Cardiac muscle cell (in vitro differentiated cells and primary cell): ENCODE results near the gene PMIS2. TPM values are rescaled to one million over a fixed set of nuclear protein-coding genes. Genes with fewer than 3 reads are reported as not detected.

ENCODE experiments used
- DNase-seq, 2 donors: peaks; one replicate each; pipeline versions ENCODE4 v3.0.0 to v3.0.0-alpha.2; 2010 to 2017; ENCODE audit warnings: low read depth in 1 of 2, low spot score in 1 of 2
- H3K27ac ChIP-seq: fragments of 200-600 bp; sonication (generic); 2 replicates; pipeline ENCODE4 v1.5.1; 2016
- H3K27me3 ChIP-seq: fragments of 200-600 bp; sonication (generic); 2 replicates; pipeline ENCODE4 v1.6.0; 2016; ENCODE audit warnings: control low read depth
- H3K36me3 ChIP-seq: fragments of 200-600 bp; sonication (generic); 2 replicates; pipeline ENCODE4 v1.5.1; 2016; ENCODE audit warnings: control low read depth
- H3K4me1 ChIP-seq: fragments of 200-600 bp; sonication (generic); 2 replicates; pipeline ENCODE4 v1.8.1; 2017; ENCODE audit warnings: low read depth, mild to moderate bottlenecking, mixed run types
- H3K4me3 ChIP-seq: fragments of 200-600 bp; sonication (generic); 2 replicates; pipeline ENCODE4 v1.5.1; 2016; ENCODE audit warnings: mild to moderate bottlenecking
- H3K9me3 ChIP-seq: fragments of 200-600 bp; sonication (generic); 2 replicates; pipeline ENCODE4 v1.5.1; 2017; ENCODE audit warnings: low read depth, mild to moderate bottlenecking, control low read depth
- polyA plus RNA-seq: library from polyadenylated mRNA; unstranded; fragments of >200 nt; fragmentation: Nextera tagmentation; extraction: Ambion mirVana; gene quantifications from 2 replicates; pipeline ENCODE4 v1.2.1, GENCODE V29; 2016
- total RNA-seq: library from RNA; depleted of rRNA; stranded (reverse); fragments of >200 nt; gene quantifications from 2 replicates; pipeline ENCODE4 v1.2.3, GENCODE V29; 2016
- TF ChIP-seq, protein P1 (sequence below): IDR thresholded peaks from 2 replicates; pipeline ENCODE4 v1.5.1; 2012; ENCODE audit warnings: low read depth, mild to moderate bottlenecking, low read length

PMIS2 gene
- total and polyA plus RNA-seq, 2 experiments from 2014 or later = not detected

- peaks cover 3% of the 10 kb centered on the region for H3K4me1 ChIP-seq
- no peak overlapping the region for H3K27ac ChIP-seq
- TF ChIP-seq, protein P1, sequence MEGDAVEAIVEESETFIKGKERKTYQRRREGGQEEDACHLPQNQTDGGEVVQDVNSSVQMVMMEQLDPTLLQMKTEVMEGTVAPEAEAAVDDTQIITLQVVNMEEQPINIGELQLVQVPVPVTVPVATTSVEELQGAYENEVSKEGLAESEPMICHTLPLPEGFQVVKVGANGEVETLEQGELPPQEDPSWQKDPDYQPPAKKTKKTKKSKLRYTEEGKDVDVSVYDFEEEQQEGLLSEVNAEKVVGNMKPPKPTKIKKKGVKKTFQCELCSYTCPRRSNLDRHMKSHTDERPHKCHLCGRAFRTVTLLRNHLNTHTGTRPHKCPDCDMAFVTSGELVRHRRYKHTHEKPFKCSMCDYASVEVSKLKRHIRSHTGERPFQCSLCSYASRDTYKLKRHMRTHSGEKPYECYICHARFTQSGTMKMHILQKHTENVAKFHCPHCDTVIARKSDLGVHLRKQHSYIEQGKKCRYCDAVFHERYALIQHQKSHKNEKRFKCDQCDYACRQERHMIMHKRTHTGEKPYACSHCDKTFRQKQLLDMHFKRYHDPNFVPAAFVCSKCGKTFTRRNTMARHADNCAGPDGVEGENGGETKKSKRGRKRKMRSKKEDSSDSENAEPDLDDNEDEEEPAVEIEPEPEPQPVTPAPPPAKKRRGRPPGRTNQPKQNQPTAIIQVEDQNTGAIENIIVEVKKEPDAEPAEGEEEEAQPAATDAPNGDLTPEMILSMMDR = no peak
- no peak for DNase-seq
- no peaks in the 10 kb centered on the region for H3K27me3 ChIP-seq
- H3K9me3 ChIP-seq = no peaks in the 10 kb centered on the region
- no peak overlapping the region for H3K4me3 ChIP-seq
- no peaks in the 10 kb centered on the region for H3K36me3 ChIP-seq
These were observed 42.5 kb upstream of the PMIS2 start for GRCh38 chr19:35543280-35544109.

- Histone ChIP-seq H3K4me3 (peak overlapping the region; percentile 58), H3K27ac (no peak overlapping the region), H3K36me3 (no peaks in the 10 kb centered on the region), H3K4me1 (peaks cover 3% of the 10 kb centered on the region), H3K27me3 (no peaks in the 10 kb centered on the region), H3K9me3 (no peaks in the 10 kb centered on the region)
- TF ChIP-seq, protein P1 = no peak
- no peak for DNase-seq
These were observed 41.7 kb upstream of the PMIS2 start for GRCh38 chr19:35544110-35544802.

DNA sequence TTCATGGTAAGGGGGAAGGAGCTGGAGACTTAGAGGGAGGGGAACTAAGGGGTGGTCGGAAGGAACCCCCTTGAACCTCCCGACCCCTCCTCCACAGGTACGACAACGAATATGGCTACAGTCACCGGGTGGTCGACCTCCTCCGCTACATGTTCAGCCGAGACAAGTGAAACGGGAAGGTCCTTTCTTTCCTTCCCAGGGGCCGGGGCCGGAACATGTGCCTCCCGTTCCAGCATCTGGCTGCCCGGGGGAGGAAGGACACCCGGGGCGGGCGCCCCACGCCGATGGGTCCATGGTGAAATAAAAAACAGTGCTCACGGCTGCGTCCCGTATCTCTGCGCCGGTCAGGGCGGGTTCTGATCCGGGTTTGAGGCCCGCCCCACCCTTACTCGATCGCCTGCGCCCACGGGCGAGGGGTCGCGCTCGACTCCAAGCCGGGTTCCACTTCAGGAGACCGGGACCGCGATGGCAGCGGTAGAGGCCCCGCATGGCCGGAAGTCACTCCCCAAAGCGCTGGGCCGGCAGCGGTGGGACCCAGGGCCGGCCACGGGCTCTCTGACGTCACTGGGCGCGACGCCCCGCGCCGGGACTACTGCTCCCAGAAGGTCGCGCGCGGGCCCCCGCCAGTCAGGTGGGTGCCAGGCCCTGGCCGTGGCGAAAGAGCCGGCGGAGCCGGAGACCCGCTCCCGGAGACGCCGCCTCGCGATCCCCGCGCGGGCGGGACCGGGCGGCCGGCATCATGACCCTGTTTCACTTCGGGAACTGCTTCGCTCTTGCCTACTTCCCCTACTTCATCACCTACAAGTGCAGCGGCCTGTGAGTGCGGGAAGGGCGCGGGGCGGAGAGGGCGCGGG is 40.7 kb upstream of the PMIS2 start, which contains the start of gene TMEM147:
TSS of gene TMEM147 (plus strand) at position 626 of the 854 bp plus-strand sequence. CDS start at position 740, 114 bp downstream.
- TF ChIP-seq, protein P1 = no peak
- Histone ChIP-seq H3K27ac (peak within 1 kb of the TSS; percentile 7), H3K9me3 (no peaks in the 10 kb centered on the region), H3K36me3 (no peaks in the 10 kb centered on the region), H3K4me3 (peak within 1 kb of the TSS; percentile 58), H3K27me3 (no peaks in the 10 kb centered on the region), H3K4me1 (peaks cover 3% of the 10 kb centered on the region)
- DNase-seq = peak; percentile 90 to 97

DNA sequence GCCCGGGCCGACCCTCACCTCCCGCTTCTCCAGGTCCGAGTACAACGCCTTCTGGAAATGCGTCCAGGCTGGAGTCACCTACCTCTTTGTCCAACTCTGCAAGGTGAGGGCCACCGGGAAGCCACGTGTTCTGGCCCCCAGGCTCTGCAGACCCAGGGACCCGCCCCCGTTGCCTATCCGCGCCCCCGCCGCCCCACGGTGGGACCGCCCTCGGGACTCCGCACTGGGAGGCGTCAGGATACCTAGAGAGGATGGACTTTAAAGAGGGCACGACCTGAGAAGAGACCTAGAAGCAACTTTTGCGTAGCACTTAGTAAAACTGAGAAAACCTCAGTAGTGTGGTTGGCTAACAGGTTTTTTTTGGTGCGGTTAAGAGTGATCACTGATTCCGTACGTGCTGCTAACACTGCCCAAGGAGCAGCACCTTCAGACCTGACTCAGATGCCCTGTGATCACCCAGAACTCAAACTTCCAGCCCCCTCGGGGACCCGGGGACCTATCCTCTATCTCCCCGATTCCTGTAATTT is 40.1 kb upstream of the PMIS2 start:
- no peaks in the 10 kb centered on the region for H3K27me3 ChIP-seq
- peak in 1 of 2 donors; percentile 30 for DNase-seq
- peaks cover 3% of the 10 kb centered on the region for H3K4me1 ChIP-seq
- H3K4me3 ChIP-seq = peak overlapping the region; percentile 58
- H3K27ac ChIP-seq = peak overlapping the region; percentile 7
- H3K36me3 ChIP-seq = no peaks in the 10 kb centered on the region
- no peaks in the 10 kb centered on the region for H3K9me3 ChIP-seq
- TF ChIP-seq, protein P1 = no peak

- Histone ChIP-seq H3K36me3 (no peaks in the 10 kb centered on the region), H3K9me3 (no peaks in the 10 kb centered on the region), H3K27me3 (no peaks in the 10 kb centered on the region), H3K27ac (no peak overlapping the region), H3K4me3 (peak overlapping the region; percentile 58), H3K4me1 (peaks cover 3% of the 10 kb centered on the region)
- DNase-seq = no peak
- TF ChIP-seq, protein P1 = no peak
These were observed 39.4 kb upstream of the PMIS2 start for GRCh38 chr19:35546532-35546931.
